ENCODE results near the gene STMN3. TPM values are rescaled to one million over a fixed set of nuclear protein-coding genes. Genes with fewer than 3 reads are reported as not detected.

Gene STMN3
- total and polyA plus RNA-seq, 2 of the 8 experiments (the other 6 are each of a cell fraction or from before 2014, with no cell fraction given), result 51.5 to 63.1 TPM

- H2AFZ ChIP-seq (ENCODE audit: low read length), result no peak overlapping the region
- no peak overlapping the region for H2BK120ac ChIP-seq (replicated peaks; ENCODE audit: low read depth, low read length)
- H3K14ac ChIP-seq (ENCODE audit: insufficient read length), result no peak overlapping the region
- H4K91ac ChIP-seq (replicated peaks; ENCODE audit: insufficient read length, low read length), result no peak overlapping the region
- no peak overlapping the region for H2BK5ac ChIP-seq (ENCODE audit: low read depth, low read length)
- WGBS, 2 experiments (ENCODE audit: extremely low coverage in 1 of 2, insufficient coverage in 1 of 2, insufficient read length in 1 of 2, insufficient replicate concordance in 2 of 2, low coverage in 1 of 2, low lambda C conversion rate in 2 of 2, missing lambda C conversion rate in 1 of 2), result 94% methylated on average over 14 of the region's 14 CpGs; no CpG with 5 or more reads in 1 of the 2 experiments
- ChIA-PET CTCF (ENCODE audit: partially characterized antibody) (no interaction called here), POLR2A (ENCODE audit: partially characterized antibody) (interaction anchor here (0.8 kb wide), 1 partner anchor 15 kb away, joined by 3 read pairs; the partner anchor contains the start of gene RTEL1)
- DNase-seq (ENCODE audit: low read depth in 1 of 2, low spot score in 2 of 2) (no peak), FAIRE-seq (no peak)
- H3K36me3 ChIP-seq (ENCODE audit: control insufficient read depth in 2 of 4, insufficient read depth in 4 of 4, low read length in 3 of 4), result peaks cover 3 to 16% (median 5%) of the 10 kb centered on the region in 4 experiments; a peak in 4 of 8 replicates
- no peaks in the 10 kb centered on the region for H3K79me2 ChIP-seq (ENCODE audit: control insufficient read depth in 1 of 2, insufficient read depth in 2 of 2, low read length in 2 of 2)
- H2AK5ac ChIP-seq (ENCODE audit: low read depth, low read length), result no peak overlapping the region
- no peak overlapping the region for H2BK15ac ChIP-seq (ENCODE audit: low read length)
- no peak overlapping the region for H3K4me2 ChIP-seq (ENCODE audit: insufficient read depth in 1 of 2, low read depth in 2 of 2, low read length in 2 of 2)
- no peaks in the 10 kb centered on the region for H4K20me1 ChIP-seq (replicated peaks in 1 of 2; ENCODE audit: control insufficient read depth in 1 of 2, insufficient read depth in 2 of 2, low read length in 2 of 2)
- H4K8ac ChIP-seq (ENCODE audit: extremely low read depth, insufficient read depth, low read length), result no peak overlapping the region
- no peak overlapping the region for H4K5ac ChIP-seq (ENCODE audit: insufficient read length, low read depth, low read length)
- no peak overlapping the region for H3K9ac ChIP-seq (replicated peaks in 1 of 4; ENCODE audit: extremely low read depth in 1 of 4, low read depth in 3 of 4, low read length in 3 of 4)
- no peak overlapping the region for H3K27ac ChIP-seq (ENCODE audit: low read depth, low read length)
- no peak overlapping the region for H2BK12ac ChIP-seq (ENCODE audit: low read depth, low read length)
- H3K23ac ChIP-seq (ENCODE audit: insufficient read length), result no peak overlapping the region
- H3K18ac ChIP-seq (ENCODE audit: extremely low read depth, low read length), result no peak overlapping the region
- H3K4me3 ChIP-seq (ENCODE audit: extremely low read depth in 1 of 4, insufficient read depth in 2 of 4, low read depth in 3 of 4, low read length in 4 of 4), result no peak overlapping the region
- no peaks in the 10 kb centered on the region; the same call in 1 of the 2 replicates for H3K79me1 ChIP-seq (ENCODE audit: low read depth, low read length)
- H3K9me3 ChIP-seq (ENCODE audit: insufficient read depth in 2 of 2, low read depth in 1 of 2, low read length in 1 of 2), result no peaks in the 10 kb centered on the region
- H3K56ac ChIP-seq (replicated peaks; ENCODE audit: insufficient read length, low read depth, low read length), result no peak overlapping the region
- H3K4ac ChIP-seq (replicated peaks; ENCODE audit: insufficient read length, low read depth, low read length), result no peak overlapping the region
- H3K27me3 ChIP-seq (replicated peaks in 1 of 4; ENCODE audit: control insufficient read depth in 3 of 4, extremely low read depth in 1 of 4, insufficient read depth in 3 of 4, low read length in 3 of 4), result no peaks in the 10 kb centered on the region
- no peak overlapping the region for H2BK20ac ChIP-seq (ENCODE audit: low read length)
- no peaks in the 10 kb centered on the region for H3K4me1 ChIP-seq (replicated peaks in 1 of 4; ENCODE audit: control insufficient read depth in 3 of 4, insufficient read depth in 4 of 4, low read length in 3 of 4)
- H3K23me2 ChIP-seq (ENCODE audit: low read depth, low read length), result no peaks in the 10 kb centered on the region; the same call in 1 of the 2 replicates
- TF ChIP-seq TAF1 (IDR thresholded peaks at IDR 0.05; ENCODE audit: low read depth, low read length) (no peak), CTBP2 (IDR thresholded peaks at IDR 0.05; ENCODE audit: borderline replicate concordance, insufficient read depth, insufficient read length, low read length) (no peak), TCF12 (IDR thresholded peaks at IDR 0.05; ENCODE audit: low read depth, low read length) (no peak)
Observed at GRCh38 chr20:63673951-63674350, 20.7 kb upstream of the STMN3 start.

Measured in H1 (cell line).